ENCODE data around the gene MICU1. TPM values are rescaled to one million over a fixed set of nuclear protein-coding genes. Genes with fewer than 3 reads are reported as not detected.
"Not testable (repeated sequence)": the region's sequence is repeated elsewhere in the genome, so short reads cannot be mapped to it uniquely, and the experiment has no call there.

Gene MICU1
- total RNA-seq, 6 experiments from 2014 or later, result 54.7 to 62.7 (median 59.8) TPM

GRCh38 chr10:72654720-72655119 is 28.8 kb upstream of the MICU1 start:
- Mint-ChIP-seq H3K27ac (no peak overlapping the region), H3K4me3 (no peak overlapping the region), H3K9me3 (no peaks in the 10 kb centered on the region), H3K27me3 (ENCODE audit: insufficient read depth) (peaks cover 2% of the 10 kb centered on the region), H3K36me3 (ENCODE audit: low read depth) (no peaks in the 10 kb centered on the region), H3K4me1 (ENCODE audit: low read depth) (peaks cover 2% of the 10 kb centered on the region)
- TF ChIP-seq CTCF (IDR thresholded peaks at IDR 0.05), result no peak
- no peak for DNase-seq

GRCh38 chr10:72653383-72654096 is 27.7 kb upstream of the MICU1 start:
- DNase-seq, result no peak
- H3K4me1 Mint-ChIP-seq (ENCODE audit: low read depth), result no peaks in the 10 kb centered on the region
- peaks cover 4% of the 10 kb centered on the region for H3K27me3 Mint-ChIP-seq (ENCODE audit: insufficient read depth)
- no peak overlapping the region for H3K27ac Mint-ChIP-seq
- H3K4me3 Mint-ChIP-seq, result no peak overlapping the region
- H3K9me3 Mint-ChIP-seq, result no peaks in the 10 kb centered on the region
- no peak for TF ChIP-seq CTCF (IDR thresholded peaks at IDR 0.05)
- no peaks in the 10 kb centered on the region for H3K36me3 Mint-ChIP-seq (ENCODE audit: low read depth)

GRCh38 chr10:72649291-72649690 is 23.4 kb upstream of the MICU1 start:
- no peak overlapping the region for H3K4me3 Mint-ChIP-seq
- no peaks in the 10 kb centered on the region for H3K9me3 Mint-ChIP-seq
- H3K36me3 Mint-ChIP-seq (ENCODE audit: low read depth), result no peaks in the 10 kb centered on the region
- peaks cover 4% of the 10 kb centered on the region for H3K27me3 Mint-ChIP-seq (ENCODE audit: insufficient read depth)
- H3K4me1 Mint-ChIP-seq (ENCODE audit: low read depth), result peaks cover 5% of the 10 kb centered on the region; the same call in 1 of the 2 replicates
- DNase-seq, result no peak
- no peak overlapping the region for H3K27ac Mint-ChIP-seq
- no peak for TF ChIP-seq CTCF (IDR thresholded peaks at IDR 0.05)

- DNase-seq, result no peak
- Mint-ChIP-seq H3K4me1 (ENCODE audit: low read depth) (peaks cover 5% of the 10 kb centered on the region; the same call in 1 of the 2 replicates), H3K27ac (no peak overlapping the region), H3K36me3 (ENCODE audit: low read depth) (no peaks in the 10 kb centered on the region), H3K9me3 (no peaks in the 10 kb centered on the region), H3K4me3 (no peak overlapping the region), H3K27me3 (ENCODE audit: insufficient read depth) (peaks cover 4% of the 10 kb centered on the region)
- no peak for TF ChIP-seq CTCF (IDR thresholded peaks at IDR 0.05)
These were observed 22.4 kb upstream of the MICU1 start for GRCh38 chr10:72648301-72648700.

- not testable (repeated sequence) for H3K9me3 Mint-ChIP-seq; DNase-seq; H3K27me3 Mint-ChIP-seq (ENCODE audit: insufficient read depth); H3K36me3 Mint-ChIP-seq (ENCODE audit: low read depth); H3K4me1 Mint-ChIP-seq (ENCODE audit: low read depth); H3K27ac Mint-ChIP-seq; H3K4me3 Mint-ChIP-seq
These were observed 21.1 kb upstream of the MICU1 start for GRCh38 chr10:72646971-72647370.

GRCh38 chr10:72645263-72645858 is 19.5 kb upstream of the MICU1 start:
- DNase-seq, result no peak
- Mint-ChIP-seq H3K27me3 (ENCODE audit: insufficient read depth) (peaks cover 2% of the 10 kb centered on the region), H3K9me3 (no peaks in the 10 kb centered on the region), H3K27ac (no peak overlapping the region), H3K36me3 (ENCODE audit: low read depth) (no peaks in the 10 kb centered on the region), H3K4me3 (no peak overlapping the region), H3K4me1 (ENCODE audit: low read depth) (peaks cover 5% of the 10 kb centered on the region; the same call in 1 of the 2 replicates)
- TF ChIP-seq CTCF (IDR thresholded peaks at IDR 0.05), result no peak
